Right lobe of liver (tissue), 6 donors: Measurements from ENCODE around the gene TCAF1. TPM values are rescaled to one million over a fixed set of nuclear protein-coding genes. Genes with fewer than 3 reads are reported as not detected.

Source experiments
- ATAC-seq, 4 donors: fragments of 200-7000 bp; cut with Tn5 transposase; one replicate each; pipeline ENCODE4 v1.9.1; 2020; ENCODE audit warnings: mild to moderate bottlenecking in 4 of 4, moderate library complexity in 4 of 4
- DNase-seq, 3 donors: peaks; one replicate each; pipeline ENCODE4 v3.0.0-alpha.2; 2020
- H3K27ac ChIP-seq, 3 donors: fragments of 200-600 bp; one replicate each; pipeline ENCODE4 v1.8.0; 2022
- H3K27me3 ChIP-seq, 2 donors: fragments of 200-600 bp; one replicate each; pipeline ENCODE4 v1.8.0; 2022
- H3K36me3 ChIP-seq, 4 donors: fragments of 200-600 bp; sonication (generic) in 1 of 4; one replicate each; pipeline versions ENCODE4 v1.5.1 to v1.8.0; 2017 to 2022; ENCODE audit warnings: control low read depth in 1 of 4
- H3K4me1 ChIP-seq, 4 donors: fragments of 200-600 bp; sonication (generic) in 1 of 4; one replicate each; pipeline versions ENCODE4 v1.5.1 to v1.8.0; 2017 to 2022; ENCODE audit warnings: control low read depth in 1 of 4
- H3K4me3 ChIP-seq, 3 donors: fragments of 200-600 bp; one replicate each; pipeline ENCODE4 v1.8.0; 2022
- H3K9me3 ChIP-seq, 4 donors: fragments of 200-600 bp; sonication (generic) in 1 of 4; one replicate each; pipeline versions ENCODE4 v1.5.1 to v1.8.0; 2017 to 2022; ENCODE audit warnings: control low read depth in 1 of 4
- CTCF ChIP-seq, 4 donors: fragments of 200-600 bp in 3 of 4; fragments of 450-650 bp in 1 of 4; IDR thresholded peaks; one replicate each; pipeline versions ENCODE4 v1.5.1 to v1.8.0; 2016 to 2022; ENCODE audit warnings: antibody characterized with exemption in 4 of 4, mild to moderate bottlenecking in 2 of 4
- POLR2A ChIP-seq: fragments of 450-650 bp; IDR thresholded peaks from one replicate; pipeline ENCODE4 v1.6.1; 2017; ENCODE audit warnings: antibody characterized with exemption, mild to moderate bottlenecking
- WGBS: methylation state at CpG from one replicate; pipeline ENCODE4 v1.1.6; 2018; ENCODE audit warnings: low coverage, low lambda C conversion rate; ENCODE audit not compliant: insufficient coverage; ENCODE audit errors: missing lambda C conversion rate; 5-methylcytosine and 5-hydroxymethylcytosine counted together
- intact Hi-C, 2 donors: fragments of 100-400 bp; cut with DNase I; formaldehyde crosslinking; loops; one replicate each; pipeline versions ENCODE4 v1.11.2 to v1.14.1; 2022
- total RNA-seq, 6 experiments: library from RNA; depleted of rRNA in 2 of 6; stranded (reverse); fragments of >200 nt in 2 of 6; fragmentation: NEBNext Ultra II Directional in 3 of 6; extraction: Animal tissue kit (Norgen Biotek cat#: 25700) in 3 of 6; gene quantifications; one replicate each; pipeline versions ENCODE4 v1.1.0 to v1.2.4, GENCODE V29; 2016 to 2023
- donor health status: DM: no; HTN: yes; CAD: no.
- donor health status: DM: no; HTN: no; CAD: no.
- donor health status: DM: no; HTN: no; CAD: no.
- donor health status: DM: no; HTN: yes; CAD: no.
- donor health status: DM: no; HTN: yes; CAD: no.

TCAF1 gene
- total RNA-seq, 6 experiments from 2014 or later = 31.6 to 52.9 (median 45.8) TPM

- no peak for TF ChIP-seq POLR2A
- TF ChIP-seq CTCF (IDR thresholded peaks at IDR 0.05) = no peak
- H3K9me3 ChIP-seq = no peaks in the 10 kb centered on the region
- no peak for ATAC-seq
- intact Hi-C loops = no loop called here
- DNase-seq = no peak
- H3K4me3 ChIP-seq = no peak overlapping the region
- H3K27ac ChIP-seq = no peak overlapping the region
- no peaks in the 10 kb centered on the region for H3K4me1 ChIP-seq
- no peaks in the 10 kb centered on the region for H3K36me3 ChIP-seq
- no peaks in the 10 kb centered on the region for H3K27me3 ChIP-seq
Observed at GRCh38 chr7:143931739-143932138, 29.8 kb upstream of the TCAF1 start.

GRCh38 chr7:143929224-143929920 is 27.4 kb upstream of the TCAF1 start:
- whole genome bisulfite sequencing = 82% methylated on average over 1 of the region's 1 CpG
- ATAC-seq (no peak), DNase-seq (no peak)
- no peaks in the 10 kb centered on the region for H3K36me3 ChIP-seq
- H3K4me1 ChIP-seq = no peaks in the 10 kb centered on the region
- no peak overlapping the region for H3K4me3 ChIP-seq
- H3K27ac ChIP-seq = no peak overlapping the region
- no peak for TF ChIP-seq CTCF (IDR thresholded peaks at IDR 0.05)
- no peak for TF ChIP-seq POLR2A
- H3K9me3 ChIP-seq = no peaks in the 10 kb centered on the region
- intact Hi-C loops = no loop called here
- H3K27me3 ChIP-seq = no peaks in the 10 kb centered on the region

- no peaks in the 10 kb centered on the region for H3K36me3 ChIP-seq
- no peak for DNase-seq
- H3K4me1 ChIP-seq = no peaks in the 10 kb centered on the region
- intact Hi-C loops = no loop called here
- no peak overlapping the region for H3K4me3 ChIP-seq
- H3K27ac ChIP-seq = no peak overlapping the region
- H3K9me3 ChIP-seq = no peaks in the 10 kb centered on the region
- WGBS = 64% methylated on average over 1 of the region's 1 CpG
- no peak for ATAC-seq
- H3K27me3 ChIP-seq = no peaks in the 10 kb centered on the region
- no peak for TF ChIP-seq CTCF (IDR thresholded peaks at IDR 0.05)
- TF ChIP-seq POLR2A = no peak
Observed at GRCh38 chr7:143924851-143925250, 22.9 kb upstream of the TCAF1 start.

- Histone ChIP-seq H3K9me3 (no peaks in the 10 kb centered on the region), H3K27ac (no peak overlapping the region), H3K4me1 (peaks cover 0 to 6% (median 0%) of the 10 kb centered on the region in 4 donors), H3K27me3 (no peaks in the 10 kb centered on the region), H3K4me3 (no peak overlapping the region), H3K36me3 (no peaks in the 10 kb centered on the region)
- DNase-seq (no peak), ATAC-seq (no peak)
- TF ChIP-seq CTCF (IDR thresholded peaks at IDR 0.05) (no peak), POLR2A (no peak)
- 64% methylated on average over 7 of the region's 7 CpGs for WGBS
- intact Hi-C loops = no loop called here
Observed at GRCh38 chr7:143914938-143915652, 13.1 kb upstream of the TCAF1 start.
